Hematopoietic multipotent progenitor cell treated with erythropoietin and hydrocortisone succinate and interleukin-3 and kit ligand, for 17 days (in vitro differentiated cells): ENCODE measurements around the gene DDX27.
"Not testable (repeated sequence)": the region's sequence is repeated elsewhere in the genome, so short reads cannot be mapped to it uniquely, and the experiment has no call there.

Experiments
- DNase-seq: peaks from one replicate; pipeline ENCODE4 v3.0.0-alpha.2; 2015; ENCODE audit warnings: low spot score

DDX27 gene

GRCh38 chr20:49203746-49204145 is 15.5 kb upstream of the DDX27 start:
- DNase-seq, result no peak

- no peak for DNase-seq
Measured at GRCh38 chr20:49207076-49207475, 12.1 kb upstream of the DDX27 start.

DNA sequence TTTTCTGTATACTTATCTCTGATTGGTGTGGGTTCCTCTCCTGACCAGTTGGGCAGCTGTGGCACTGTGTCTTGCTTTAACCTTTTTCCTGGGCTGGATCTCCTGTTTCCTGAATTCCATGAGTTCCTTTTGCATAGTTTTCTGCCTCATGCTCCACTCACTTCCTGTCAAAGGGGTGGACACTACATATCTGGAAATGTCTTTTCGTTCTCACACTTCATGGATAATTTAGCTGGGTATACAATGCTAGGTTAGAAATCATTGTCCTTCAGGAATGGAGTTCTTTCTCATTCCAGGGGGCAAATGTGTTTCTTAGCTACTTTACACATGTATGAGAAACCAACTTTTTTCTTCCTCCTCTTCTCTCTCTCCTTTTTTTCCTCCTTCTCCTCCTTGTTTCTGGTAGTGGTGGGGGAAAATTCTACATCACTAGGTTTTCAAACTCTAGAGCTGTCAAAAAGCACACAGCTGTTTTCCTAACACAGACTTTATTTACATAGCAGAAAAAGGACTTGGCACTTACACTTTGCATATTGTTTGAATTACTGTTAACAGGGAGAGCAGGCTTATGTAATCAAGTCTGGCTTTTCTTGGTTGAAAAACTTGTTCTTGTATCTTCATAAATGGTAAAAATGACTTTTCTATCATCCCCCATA is 9.0 kb upstream of the DDX27 start:
- DNase-seq, result no peak

- no peak for DNase-seq
Measured at GRCh38 chr20:49210757-49211110, 8.5 kb upstream of the DDX27 start.

DNA sequence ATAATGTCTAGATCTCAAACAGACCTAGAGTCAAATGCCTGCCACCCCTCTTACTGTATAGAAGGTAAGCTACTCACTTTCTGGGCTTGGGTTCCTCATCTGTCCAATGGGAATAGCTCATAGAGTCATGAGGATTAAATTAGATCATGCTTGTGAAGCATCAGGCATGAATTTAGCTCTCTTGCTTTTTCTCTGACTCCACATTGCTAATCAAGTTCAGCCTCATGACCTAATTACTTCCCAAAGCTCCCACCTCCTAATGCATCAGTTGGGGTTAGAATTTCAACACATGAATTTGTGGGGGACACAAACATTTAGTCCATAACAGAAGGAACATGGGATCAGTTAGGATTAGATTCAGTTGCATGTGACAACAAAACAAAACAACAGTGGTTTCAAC is 4.6 kb upstream of the DDX27 start:
- DNase-seq, result no peak

GRCh38 chr20:49215232-49215631 is 4.0 kb upstream of the DDX27 start:
- no peak for DNase-seq

- peak; percentile 94 for DNase-seq
Measured at GRCh38 chr20:49216991-49217578, 2.1 kb upstream of the DDX27 start.

- DNase-seq, result not testable (repeated sequence)
Measured at GRCh38 chr20:49218739-49219090, 501 bp upstream of the DDX27 start.

GRCh38 chr20:49219924-49220831 is 962 bp downstream of the DDX27 start:
- DNase-seq, result no peak

DNA sequence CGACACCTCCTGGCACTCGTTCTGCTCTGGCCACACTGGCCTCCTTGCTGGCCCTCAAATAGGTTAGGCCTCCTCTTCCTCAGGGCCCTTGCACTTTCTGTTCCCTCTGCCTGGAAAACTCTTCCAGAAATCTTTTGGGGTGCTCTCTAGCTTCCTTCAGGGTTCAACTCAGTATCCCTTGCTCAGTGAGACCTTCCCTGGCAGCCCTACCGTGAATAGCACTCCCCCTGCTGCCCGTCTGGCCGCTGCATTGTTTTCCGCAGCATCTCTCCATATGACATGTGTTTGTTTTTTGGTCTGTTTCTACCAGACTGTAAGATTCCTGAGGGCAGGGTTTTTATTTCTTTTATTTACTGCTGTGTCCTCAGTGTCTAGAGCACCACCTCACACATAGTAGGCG is 6.7 kb downstream of the DDX27 start:
- DNase-seq, result no peak

- no peak for DNase-seq
Measured at GRCh38 chr20:49228676-49229075, 9.5 kb downstream of the DDX27 start.

GRCh38 chr20:49229381-49229780 is 10.2 kb downstream of the DDX27 start:
- DNase-seq, result no peak

GRCh38 chr20:49230021-49230420 is 10.8 kb downstream of the DDX27 start:
- DNase-seq, result no peak

DNA sequence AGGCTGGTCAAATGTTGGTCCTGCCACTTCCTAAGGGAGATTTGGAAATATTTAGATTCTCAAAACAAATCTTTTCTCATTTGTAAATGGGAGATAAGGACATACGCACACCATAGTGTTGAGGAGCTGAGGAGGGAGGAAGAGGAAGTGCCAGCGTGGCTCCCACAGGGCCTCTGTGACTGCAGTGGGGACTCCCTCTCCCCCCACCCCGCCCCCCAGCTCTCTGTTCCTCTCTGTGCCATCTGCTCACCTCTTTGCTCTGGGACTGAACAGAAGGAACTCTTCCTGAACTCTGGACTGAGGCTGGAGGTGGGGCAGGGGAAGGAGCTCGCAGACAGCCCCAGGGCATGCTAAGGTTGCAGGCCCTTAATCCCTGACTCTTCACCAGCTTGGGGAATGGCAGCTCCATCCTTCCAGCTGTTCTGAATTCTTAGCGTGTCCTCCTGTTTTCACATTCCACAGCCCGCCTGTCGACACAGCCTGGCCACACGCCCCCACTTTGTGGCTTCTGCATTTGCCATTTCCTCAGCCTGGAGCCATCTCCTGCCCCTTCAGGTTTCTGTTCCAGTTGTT is 11.4 kb downstream of the DDX27 start:
- DNase-seq, result no peak

DNA sequence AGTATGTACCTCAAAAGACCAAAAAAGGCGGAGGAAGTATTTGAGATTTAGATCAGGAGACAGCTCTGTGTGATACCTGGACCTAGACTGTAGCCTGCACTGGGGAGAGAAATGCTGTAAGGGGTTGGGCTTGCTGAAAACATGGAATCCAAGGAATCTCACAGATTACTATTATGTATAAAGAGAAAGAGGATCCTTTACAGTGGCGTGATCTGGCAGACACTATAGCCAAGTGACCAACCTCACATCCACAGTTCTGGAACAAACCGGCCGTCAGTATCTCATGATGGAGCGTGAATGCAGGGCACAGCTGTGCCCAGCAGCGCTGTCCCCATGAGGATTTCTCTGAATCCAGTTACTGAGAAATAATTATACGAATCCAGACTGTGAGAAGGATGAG is 12.3 kb downstream of the DDX27 start:
- DNase-seq, result no peak

DNA sequence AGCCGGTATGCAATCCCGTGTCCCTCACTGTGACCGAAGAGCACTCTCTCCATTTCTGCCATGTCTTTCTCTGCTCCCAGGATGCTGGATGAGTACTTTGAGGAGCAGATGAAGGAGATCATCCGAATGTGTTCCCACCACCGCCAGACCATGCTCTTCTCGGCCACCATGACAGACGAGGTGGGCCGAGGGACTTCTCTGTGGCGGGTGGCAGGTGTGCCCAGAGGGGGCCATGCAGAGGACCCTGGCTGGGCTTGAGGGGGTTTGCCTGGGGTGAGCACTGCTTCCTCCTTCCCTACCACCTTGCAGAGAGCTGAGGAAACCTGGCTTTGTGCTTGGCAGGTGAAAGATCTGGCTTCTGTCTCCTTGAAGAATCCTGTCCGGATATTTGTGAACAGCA is 14.0 kb downstream of the DDX27 start:
- no peak for DNase-seq

DNA sequence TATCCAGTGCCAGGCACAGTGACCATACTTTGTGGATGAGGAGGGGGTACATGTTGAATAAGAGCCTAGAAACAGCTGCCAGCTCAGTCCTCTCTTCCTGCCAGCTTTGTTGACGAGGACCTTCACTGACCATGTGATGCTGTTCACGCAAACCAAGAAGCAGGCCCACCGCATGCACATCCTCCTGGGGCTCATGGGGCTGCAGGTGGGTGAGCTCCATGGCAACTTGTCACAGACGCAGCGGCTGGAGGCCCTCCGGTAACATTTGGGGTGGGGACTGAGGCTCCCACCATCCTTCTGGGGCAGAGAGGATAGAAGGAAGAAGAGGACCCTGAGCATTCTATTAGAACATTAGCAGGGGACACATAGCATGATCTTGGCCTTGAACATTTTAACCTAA is 15.6 kb downstream of the DDX27 start:
- no peak for DNase-seq

DNA sequence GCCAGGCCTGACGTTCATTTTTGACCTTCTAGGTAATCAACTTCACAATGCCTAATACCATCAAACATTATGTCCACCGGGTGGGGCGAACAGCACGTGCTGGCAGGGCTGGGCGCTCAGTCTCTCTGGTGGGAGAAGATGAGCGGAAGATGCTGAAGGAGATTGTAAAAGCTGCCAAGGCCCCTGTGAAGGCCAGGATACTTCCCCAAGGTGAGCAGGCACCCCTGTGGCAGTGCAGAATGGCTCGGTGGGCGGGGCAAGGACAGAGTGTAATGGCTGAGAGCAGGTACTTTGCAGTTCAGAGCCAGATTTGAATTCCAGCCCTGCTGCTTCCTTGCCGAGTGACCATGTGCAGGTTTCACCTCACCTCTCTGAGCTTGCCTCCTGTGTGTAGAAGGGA is 17.1 kb downstream of the DDX27 start:
- DNase-seq, result no peak

- DNase-seq, result no peak
Measured at GRCh38 chr20:49237531-49237930, 18.3 kb downstream of the DDX27 start.

DNA sequence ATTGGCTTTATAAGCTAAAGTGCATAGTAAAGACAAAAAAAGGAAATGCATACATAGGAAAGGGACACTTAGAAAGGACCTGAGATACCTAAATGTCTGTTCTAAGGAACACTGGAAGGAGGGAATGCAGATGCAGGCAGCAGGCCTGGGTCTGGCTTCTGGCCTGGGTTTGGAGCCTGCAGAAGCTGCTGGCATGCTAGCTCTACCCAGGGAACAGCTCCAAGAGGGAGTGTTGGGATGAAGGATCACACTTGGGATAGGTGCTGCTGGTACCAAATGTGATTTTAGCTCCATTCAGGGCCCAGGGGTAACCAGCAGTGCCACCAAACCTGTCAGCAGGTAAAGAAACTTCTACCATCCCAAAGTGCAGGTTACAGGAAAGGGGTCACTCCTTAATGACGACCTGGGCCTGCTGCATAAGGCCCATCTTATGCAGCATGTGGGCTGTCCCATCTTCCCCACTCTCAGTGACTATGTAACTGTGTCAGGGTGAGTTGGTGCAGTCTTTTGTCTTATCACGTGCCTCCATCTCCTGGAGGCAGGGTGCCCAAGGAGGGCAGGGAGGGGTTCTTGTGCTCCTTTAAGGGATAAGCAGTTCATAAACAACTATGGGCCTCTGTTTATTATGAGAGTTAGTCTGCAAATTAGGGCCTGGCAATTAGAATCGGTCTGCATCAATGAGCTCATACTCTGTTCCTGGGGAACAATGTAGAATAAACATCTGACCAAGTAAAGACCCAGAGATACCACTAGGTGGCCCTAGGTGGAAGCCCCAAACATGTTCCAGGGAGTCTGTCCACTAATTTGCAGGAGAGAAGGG is 26.9 kb downstream of the DDX27 start:
- peak; percentile 84 for DNase-seq

- no peak for DNase-seq
Measured at GRCh38 chr20:49247169-49247723, 28.0 kb downstream of the DDX27 start.

DNA sequence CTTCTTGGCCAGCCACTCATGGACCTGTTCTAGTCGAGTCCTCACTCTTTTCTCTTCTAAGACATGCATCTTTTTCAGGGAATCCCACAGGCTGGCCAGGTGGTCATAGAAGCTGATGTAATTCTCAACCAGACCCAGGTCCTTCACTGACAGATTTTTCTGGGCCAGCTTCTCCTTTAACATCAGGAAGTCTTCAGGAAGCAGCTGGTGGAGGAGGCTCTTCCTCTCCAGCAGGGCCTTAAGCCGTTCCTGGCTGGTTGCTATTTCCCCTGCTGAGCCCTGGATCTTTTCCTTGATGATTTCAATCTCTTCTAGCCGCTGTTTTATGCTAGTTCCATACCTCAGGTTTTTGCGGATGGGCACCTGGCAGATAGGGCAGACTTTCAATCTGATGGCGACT is 28.6 kb downstream of the DDX27 start:
- no peak for DNase-seq
